ENCODE results near the gene CBX4. TPM values are rescaled to one million over a fixed set of nuclear protein-coding genes. Genes with fewer than 3 reads are reported as not detected.

Gene CBX4
- total and polyA plus RNA-seq, 2 donors (not counting 1 experiment from before 2014, with no cell fraction given), result 5.4 to 13.4 TPM

GRCh38 chr17:79872762-79873161, 33.5 kb upstream of the CBX4 start:
- Histone ChIP-seq H3K9me3 (ENCODE audit: control insufficient read depth, insufficient read depth, low read depth, low read length) (no peaks in the 10 kb centered on the region), H3K9ac (ENCODE audit: insufficient read depth, low read length) (no peak overlapping the region), H3K36me3 (ENCODE audit: control insufficient read depth, insufficient read depth, low read length) (no peaks in the 10 kb centered on the region), H3K4me1 (ENCODE audit: control insufficient read depth, extremely low read depth, insufficient read depth, low read length) (no peaks in the 10 kb centered on the region), H3K27ac (ENCODE audit: insufficient read depth, low read length) (no peak overlapping the region), H2AFZ (ENCODE audit: low read length) (no peak overlapping the region), H3K27me3 (ENCODE audit: control insufficient read depth, insufficient read depth, low read length) (peaks cover 5% of the 10 kb centered on the region), H3K79me2 (ENCODE audit: control insufficient read depth, insufficient read depth, low read length) (no peaks in the 10 kb centered on the region), H3K4me2 (ENCODE audit: extremely low read depth, insufficient read depth, low read length) (no peak overlapping the region), H3K4me3 (replicated peaks in 1 of 4; ENCODE audit: control extremely low read depth in 1 of 4, insufficient read depth in 1 of 4, low read depth in 3 of 4, low read length in 4 of 4) (no peak overlapping the region), H4K20me1 (ENCODE audit: control insufficient read depth, extremely low read depth, insufficient read depth, low read length) (no peaks in the 10 kb centered on the region)
- DNase-seq (ENCODE audit: low read depth in 2 of 2), result no peak
- TF ChIP-seq EZH2 (IDR thresholded peaks at IDR 0.05; ENCODE audit: low read length, missing control alignments), result no peak
- TF ChIP-seq CTCF (conservative IDR thresholded peaks at IDR 0.05 in 1 of 2, IDR thresholded peaks at IDR 0.05 in 1 of 2; ENCODE audit: low read depth in 1 of 2, low read length in 2 of 2), result no peak

GRCh38 chr17:79871131-79871530, 31.9 kb upstream of the CBX4 start:
- Histone ChIP-seq H4K20me1 (ENCODE audit: control insufficient read depth, extremely low read depth, insufficient read depth, low read length) (no peaks in the 10 kb centered on the region), H2AFZ (ENCODE audit: low read length) (no peak overlapping the region), H3K27ac (ENCODE audit: insufficient read depth, low read length) (no peak overlapping the region), H3K9ac (ENCODE audit: insufficient read depth, low read length) (no peak overlapping the region), H3K4me2 (ENCODE audit: extremely low read depth, insufficient read depth, low read length) (no peak overlapping the region), H3K4me3 (replicated peaks in 1 of 4; ENCODE audit: control extremely low read depth in 1 of 4, insufficient read depth in 1 of 4, low read depth in 3 of 4, low read length in 4 of 4) (no peak overlapping the region), H3K27me3 (ENCODE audit: control insufficient read depth, insufficient read depth, low read length) (peaks cover 5% of the 10 kb centered on the region), H3K9me3 (ENCODE audit: control insufficient read depth, insufficient read depth, low read depth, low read length) (no peaks in the 10 kb centered on the region), H3K79me2 (ENCODE audit: control insufficient read depth, insufficient read depth, low read length) (no peaks in the 10 kb centered on the region), H3K4me1 (ENCODE audit: control insufficient read depth, extremely low read depth, insufficient read depth, low read length) (no peaks in the 10 kb centered on the region), H3K36me3 (ENCODE audit: control insufficient read depth, insufficient read depth, low read length) (no peaks in the 10 kb centered on the region)
- TF ChIP-seq EZH2 (IDR thresholded peaks at IDR 0.05; ENCODE audit: low read length, missing control alignments), result no peak
- no peak for TF ChIP-seq CTCF (conservative IDR thresholded peaks at IDR 0.05 in 1 of 2, IDR thresholded peaks at IDR 0.05 in 1 of 2; ENCODE audit: low read depth in 1 of 2, low read length in 2 of 2)
- DNase-seq (ENCODE audit: low read depth in 2 of 2), result no peak

- no peaks in the 10 kb centered on the region for H3K9me3 ChIP-seq (ENCODE audit: control insufficient read depth, insufficient read depth, low read depth, low read length)
Measured at GRCh38 chr17:79870540-79870939, 31.3 kb upstream of the CBX4 start.

More at GRCh38 chr17:79870540-79870939, 31.3 kb upstream of the CBX4 start:
- Histone ChIP-seq H3K27ac (ENCODE audit: insufficient read depth, low read length) (no peak overlapping the region), H3K79me2 (ENCODE audit: control insufficient read depth, insufficient read depth, low read length) (no peaks in the 10 kb centered on the region), H2AFZ (ENCODE audit: low read length) (no peak overlapping the region), H3K27me3 (ENCODE audit: control insufficient read depth, insufficient read depth, low read length) (peaks cover 7% of the 10 kb centered on the region), H4K20me1 (ENCODE audit: control insufficient read depth, extremely low read depth, insufficient read depth, low read length) (no peaks in the 10 kb centered on the region), H3K4me3 (replicated peaks in 1 of 4; ENCODE audit: control extremely low read depth in 1 of 4, insufficient read depth in 1 of 4, low read depth in 3 of 4, low read length in 4 of 4) (no peak overlapping the region), H3K9ac (ENCODE audit: insufficient read depth, low read length) (no peak overlapping the region), H3K36me3 (ENCODE audit: control insufficient read depth, insufficient read depth, low read length) (no peaks in the 10 kb centered on the region), H3K4me2 (ENCODE audit: extremely low read depth, insufficient read depth, low read length) (no peak overlapping the region), H3K4me1 (ENCODE audit: control insufficient read depth, extremely low read depth, insufficient read depth, low read length) (no peaks in the 10 kb centered on the region)
- no peak for DNase-seq (ENCODE audit: low read depth in 2 of 2)
- TF ChIP-seq EZH2 (IDR thresholded peaks at IDR 0.05; ENCODE audit: low read length, missing control alignments) (no peak), CTCF (conservative IDR thresholded peaks at IDR 0.05 in 1 of 2, IDR thresholded peaks at IDR 0.05 in 1 of 2; ENCODE audit: low read depth in 1 of 2, low read length in 2 of 2) (no peak)

Measured in fibroblast of lung (primary cell).